Esophagus muscularis mucosa (tissue), 4 donors: ENCODE data around the gene MCF2L.

Experiments
- EP300 ChIP-seq: sonication (generic); formaldehyde crosslinking; IDR thresholded peaks from one replicate; pipeline ENCODE4 v1.6.1; 2017; ENCODE audit warnings: antibody characterized with exemption
- POLR2A ChIP-seq: fragments of 450-650 bp; IDR thresholded peaks from one replicate; pipeline ENCODE4 v1.6.1; 2017; ENCODE audit warnings: antibody characterized with exemption, moderate library complexity, mild to moderate bottlenecking, low read depth
- TF ChIP-seq, protein P1 (sequence below), 3 experiments: fragments of 200-600 bp in 2 of 3; fragments of 450-650 bp in 1 of 3; sonication (generic) in 2 of 3; IDR thresholded peaks; one replicate each; pipeline ENCODE4 v1.5.1; 2017 to 2019; ENCODE audit warnings: antibody characterized with exemption in 3 of 3, mild to moderate bottlenecking in 2 of 3, moderate library complexity in 1 of 3

DNA sequence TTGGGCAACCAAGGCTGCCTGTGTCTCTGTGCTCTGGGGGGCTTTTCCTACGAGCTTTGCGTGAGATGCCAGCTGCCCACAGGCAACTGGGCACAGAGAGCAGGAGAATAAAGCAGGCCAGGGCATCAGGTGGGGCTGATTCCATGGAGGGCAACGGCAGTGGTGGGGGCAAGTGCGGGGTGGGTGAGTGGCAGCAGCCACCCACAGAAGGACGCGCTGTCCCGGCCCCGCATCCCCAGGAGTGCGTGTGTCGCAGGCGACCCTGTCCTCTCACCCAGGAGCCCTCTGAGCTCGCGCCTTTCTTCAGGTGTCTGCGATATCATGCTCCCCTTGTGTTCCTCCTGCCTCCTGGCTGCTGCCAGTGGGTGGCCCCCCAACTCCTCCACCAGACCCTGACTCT, 67.4 kb downstream of the MCF2L start:
- TF ChIP-seq, protein P1, sequence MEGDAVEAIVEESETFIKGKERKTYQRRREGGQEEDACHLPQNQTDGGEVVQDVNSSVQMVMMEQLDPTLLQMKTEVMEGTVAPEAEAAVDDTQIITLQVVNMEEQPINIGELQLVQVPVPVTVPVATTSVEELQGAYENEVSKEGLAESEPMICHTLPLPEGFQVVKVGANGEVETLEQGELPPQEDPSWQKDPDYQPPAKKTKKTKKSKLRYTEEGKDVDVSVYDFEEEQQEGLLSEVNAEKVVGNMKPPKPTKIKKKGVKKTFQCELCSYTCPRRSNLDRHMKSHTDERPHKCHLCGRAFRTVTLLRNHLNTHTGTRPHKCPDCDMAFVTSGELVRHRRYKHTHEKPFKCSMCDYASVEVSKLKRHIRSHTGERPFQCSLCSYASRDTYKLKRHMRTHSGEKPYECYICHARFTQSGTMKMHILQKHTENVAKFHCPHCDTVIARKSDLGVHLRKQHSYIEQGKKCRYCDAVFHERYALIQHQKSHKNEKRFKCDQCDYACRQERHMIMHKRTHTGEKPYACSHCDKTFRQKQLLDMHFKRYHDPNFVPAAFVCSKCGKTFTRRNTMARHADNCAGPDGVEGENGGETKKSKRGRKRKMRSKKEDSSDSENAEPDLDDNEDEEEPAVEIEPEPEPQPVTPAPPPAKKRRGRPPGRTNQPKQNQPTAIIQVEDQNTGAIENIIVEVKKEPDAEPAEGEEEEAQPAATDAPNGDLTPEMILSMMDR (IDR thresholded peaks at IDR 0.05), result no peak
- TF ChIP-seq POLR2A (no peak), EP300 (no peak)
